ENCODE measurements around the gene TPSAB1.

The TPSAB1 gene

GRCh38 chr16:1288813-1289476 lies 48.4 kb downstream of the TPSAB1 start:
- DNase-seq = no peak

- no peak for DNase-seq
Observed at GRCh38 chr16:1289477-1289866, 49.0 kb downstream of the TPSAB1 start.

GRCh38 chr16:1290063-1290501 lies 49.6 kb downstream of the TPSAB1 start:
- DNase-seq = no peak

GRCh38 chr16:1290860-1291575 lies 50.5 kb downstream of the TPSAB1 start:
- no peak for DNase-seq

GRCh38 chr16:1291576-1291974 lies 51.1 kb downstream of the TPSAB1 start:
- no peak for DNase-seq
